ENCODE data around the gene CATSPERD.
"Not testable (repeated sequence)": the region's sequence is repeated elsewhere in the genome, so short reads cannot be mapped to it uniquely, and the experiment has no call there.

Gene CATSPERD

GRCh38 chr19:5680437-5681368, 39.7 kb upstream of the CATSPERD start, which contains the start of the genes HSD11B1L and MICOS13:
TSS of gene HSD11B1L (plus strand) at chr19:5681027. CDS start at chr19:5684833, 3,806 bp downstream.
TSS of gene MICOS13 (minus strand) at chr19:5680516. CDS start at chr19:5680486, 30 bp downstream.
- no peak for TF ChIP-seq JUND (IDR thresholded peaks at IDR 0.05; ENCODE audit: low read depth)
- DNase-seq (ENCODE audit: low read depth in 1 of 2, low spot score in 1 of 2): peak; percentile 82 to 98
- in situ Hi-C loops (cut with HindIII; ENCODE audit: low pct_unique_long_range_greater_than_20kb, low sequenced_read_pairs): no loop called here

GRCh38 chr19:5681391-5682106, 38.9 kb upstream of the CATSPERD start:
- no peak for TF ChIP-seq JUND (IDR thresholded peaks at IDR 0.05; ENCODE audit: low read depth)
- in situ Hi-C loops (cut with HindIII; ENCODE audit: low pct_unique_long_range_greater_than_20kb, low sequenced_read_pairs): no loop called here
- DNase-seq (ENCODE audit: low read depth in 1 of 2, low spot score in 1 of 2): no peak

DNA sequence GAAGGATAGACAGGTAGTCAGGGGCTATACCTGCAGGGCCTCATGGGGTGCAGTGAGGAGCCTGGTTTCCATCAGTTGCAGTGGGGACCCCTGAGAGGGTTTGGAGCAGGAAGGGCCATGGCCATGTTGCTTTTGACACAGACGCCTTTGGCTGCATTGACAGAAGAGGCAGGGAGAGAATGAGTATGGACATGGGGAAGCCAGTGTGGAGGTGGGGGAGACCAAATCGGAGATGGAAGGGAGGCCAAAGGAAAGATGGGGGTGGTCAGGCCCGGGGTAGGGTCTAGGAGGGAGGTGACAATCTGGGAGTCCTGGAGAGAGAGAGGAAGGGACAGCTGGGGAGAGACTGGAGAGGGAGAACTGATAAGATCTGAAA, 38.3 kb upstream of the CATSPERD start:
- no peak for DNase-seq (ENCODE audit: low read depth in 1 of 2, low spot score in 1 of 2)
- in situ Hi-C loops (cut with HindIII; ENCODE audit: low pct_unique_long_range_greater_than_20kb, low sequenced_read_pairs): no loop called here
- no peak for TF ChIP-seq JUND (IDR thresholded peaks at IDR 0.05; ENCODE audit: low read depth)

GRCh38 chr19:5683177-5683886, 37.1 kb upstream of the CATSPERD start:
- in situ Hi-C loops (cut with HindIII; ENCODE audit: low pct_unique_long_range_greater_than_20kb, low sequenced_read_pairs): no loop called here
- no peak for TF ChIP-seq JUND (IDR thresholded peaks at IDR 0.05; ENCODE audit: low read depth)
- DNase-seq (ENCODE audit: low read depth in 1 of 2, low spot score in 1 of 2): no peak

GRCh38 chr19:5684694-5685430, 35.6 kb upstream of the CATSPERD start:
- in situ Hi-C loops (cut with HindIII; ENCODE audit: low pct_unique_long_range_greater_than_20kb, low sequenced_read_pairs): no loop called here
- DNase-seq (ENCODE audit: low read depth in 1 of 2, low spot score in 1 of 2): no peak
- TF ChIP-seq JUND (IDR thresholded peaks at IDR 0.05; ENCODE audit: low read depth): no peak

DNA sequence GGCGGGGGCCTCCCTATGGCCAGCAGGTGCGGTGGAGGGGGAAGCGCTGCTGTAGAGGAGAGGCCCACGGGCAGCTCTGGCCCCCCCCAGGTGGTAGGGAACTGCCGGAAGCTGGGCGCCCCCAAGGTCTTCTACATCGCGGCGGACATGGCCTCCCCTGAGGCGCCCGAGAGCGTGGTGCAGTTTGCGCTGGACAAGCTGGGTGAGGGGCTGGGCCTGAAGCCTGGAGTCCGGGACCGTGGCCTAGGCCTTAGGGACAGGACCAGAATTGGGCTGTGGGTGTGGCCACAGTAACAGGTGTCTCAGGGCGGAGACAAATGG, 34.2 kb upstream of the CATSPERD start:
- in situ Hi-C loops (cut with HindIII; ENCODE audit: low pct_unique_long_range_greater_than_20kb, low sequenced_read_pairs): no loop called here
- TF ChIP-seq JUND (IDR thresholded peaks at IDR 0.05; ENCODE audit: low read depth): no peak
- DNase-seq (ENCODE audit: low read depth in 1 of 2, low spot score in 1 of 2): no peak

DNA sequence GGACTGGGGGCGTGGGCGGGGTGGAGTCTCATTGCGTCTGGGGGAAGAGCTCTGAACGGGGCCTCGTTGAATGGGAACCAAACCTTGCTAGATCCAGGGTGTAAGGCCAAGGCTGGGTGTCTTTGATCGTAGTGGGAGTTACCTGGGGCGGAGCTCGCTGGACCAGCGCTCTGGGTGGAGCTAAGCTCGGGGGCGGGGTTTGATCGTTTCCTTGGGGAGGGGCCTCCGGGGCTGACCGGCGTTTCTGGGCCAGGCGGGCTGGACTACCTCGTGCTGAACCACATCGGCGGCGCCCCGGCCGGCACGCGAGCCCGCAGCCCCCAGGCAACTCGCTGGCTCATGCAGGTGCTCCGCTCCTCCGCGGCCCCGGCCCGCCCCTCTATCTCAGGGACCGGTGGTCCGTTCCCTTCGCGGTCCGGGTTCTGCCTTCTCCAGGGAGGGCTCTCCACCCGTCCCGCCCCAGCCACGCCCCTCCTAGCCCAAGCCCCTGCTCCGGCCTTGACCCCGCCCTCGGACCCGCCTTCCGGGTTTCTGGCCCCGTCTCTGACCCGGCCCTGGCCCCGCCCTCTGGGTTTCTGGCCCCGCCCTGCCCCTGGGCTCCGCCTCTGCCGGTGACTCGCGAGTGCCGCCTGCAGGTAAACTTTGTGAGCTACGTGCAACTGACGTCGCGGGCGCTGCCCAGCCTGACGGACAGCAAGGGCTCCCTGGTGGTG, 33.6 kb upstream of the CATSPERD start:
- TF ChIP-seq JUND (IDR thresholded peaks at IDR 0.05; ENCODE audit: low read depth): no peak
- DNase-seq (ENCODE audit: low read depth in 1 of 2, low spot score in 1 of 2): peak; percentile 87 to 97
- in situ Hi-C loops (cut with HindIII; ENCODE audit: low pct_unique_long_range_greater_than_20kb, low sequenced_read_pairs): no loop called here

DNA sequence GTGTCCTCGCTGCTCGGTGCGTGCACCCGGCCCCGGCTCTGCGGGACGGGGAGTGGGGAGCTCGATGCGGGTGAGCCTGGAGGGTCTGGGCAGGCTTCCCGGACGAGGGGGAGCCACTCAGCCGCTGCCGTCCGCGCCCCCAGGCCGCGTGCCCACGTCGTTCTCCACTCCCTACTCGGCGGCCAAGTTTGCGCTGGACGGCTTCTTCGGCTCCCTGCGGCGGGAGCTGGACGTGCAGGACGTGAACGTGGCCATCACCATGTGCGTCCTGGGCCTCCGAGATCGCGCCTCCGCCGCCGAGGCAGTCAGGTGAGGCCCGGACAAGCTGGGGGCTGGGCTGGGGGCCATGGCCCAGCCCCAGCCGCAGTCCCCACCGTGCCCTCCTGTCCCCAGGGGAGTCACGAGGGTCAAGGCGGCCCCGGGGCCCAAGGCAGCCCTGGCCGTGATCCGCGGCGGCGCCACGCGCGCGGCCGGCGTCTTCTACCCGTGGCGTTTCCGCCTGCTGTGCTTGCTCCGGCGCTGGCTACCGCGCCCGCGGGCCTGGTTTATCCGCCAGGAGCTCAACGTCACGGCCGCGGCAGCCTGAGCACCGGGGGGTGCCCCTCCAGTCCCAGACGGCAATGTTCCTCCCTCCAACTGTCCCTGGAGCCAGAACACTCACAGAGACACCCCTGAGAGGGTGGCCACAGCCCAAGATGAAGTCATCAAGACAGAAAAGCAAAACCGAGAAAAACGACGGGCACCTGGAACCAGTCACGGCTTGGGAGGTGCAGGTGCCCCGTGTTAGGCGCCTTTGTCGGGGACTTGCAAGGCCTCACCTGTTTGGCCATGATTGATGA, 32.9 kb upstream of the CATSPERD start:
- TF ChIP-seq JUND (IDR thresholded peaks at IDR 0.05; ENCODE audit: low read depth): no peak
- DNase-seq (ENCODE audit: low read depth in 1 of 2, low spot score in 1 of 2): no peak
- in situ Hi-C loops (cut with HindIII; ENCODE audit: low pct_unique_long_range_greater_than_20kb, low sequenced_read_pairs): no loop called here

- in situ Hi-C loops (cut with HindIII; ENCODE audit: low pct_unique_long_range_greater_than_20kb, low sequenced_read_pairs); DNase-seq (ENCODE audit: low read depth in 1 of 2, low spot score in 1 of 2): not testable (repeated sequence)
These were observed 32.1 kb upstream of the CATSPERD start for GRCh38 chr19:5688262-5688881.

- no peak for TF ChIP-seq JUND (IDR thresholded peaks at IDR 0.05; ENCODE audit: low read depth)
- peak; percentile 94 to 96 for DNase-seq (ENCODE audit: low read depth in 1 of 2, low spot score in 1 of 2)
- in situ Hi-C loops (cut with HindIII; ENCODE audit: low pct_unique_long_range_greater_than_20kb, low sequenced_read_pairs): no loop called here
These were observed 30.1 kb upstream of the CATSPERD start, which contains the start of gene RPL36 for GRCh38 chr19:5690125-5690954. TSS of gene RPL36 (plus strand) at chr19:5690295. CDS start at chr19:5690508, 213 bp downstream.

Measured in T47D (cell line).